ENCODE measurements around the gene CLASRP.

Gene CLASRP

DNA sequence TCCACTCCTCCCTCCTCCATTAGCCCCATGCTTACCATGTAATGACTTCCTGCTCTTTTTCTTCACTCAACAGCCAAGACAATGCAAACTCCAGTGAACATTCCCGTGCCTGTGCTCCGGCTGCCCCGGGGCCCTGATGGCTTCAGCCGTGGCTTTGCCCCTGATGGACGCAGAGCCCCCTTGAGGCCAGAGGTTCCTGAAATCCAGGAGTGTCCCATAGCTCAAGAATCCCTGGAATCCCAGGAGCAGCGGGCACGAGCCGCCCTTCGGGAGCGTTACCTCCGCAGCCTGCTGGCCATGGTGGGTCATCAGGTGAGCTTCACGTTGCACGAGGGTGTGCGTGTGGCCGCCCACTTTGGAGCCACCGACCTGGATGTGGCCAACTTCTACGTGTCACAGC, 51.2 kb downstream of the CLASRP start:
- DNase-seq: no peak

GRCh38 chr19:45090606-45091005, 51.8 kb downstream of the CLASRP start:
- no peak for DNase-seq

GRCh38 chr19:45091031-45091923, 52.4 kb downstream of the CLASRP start:
- peak; percentile 99 for DNase-seq

DNA sequence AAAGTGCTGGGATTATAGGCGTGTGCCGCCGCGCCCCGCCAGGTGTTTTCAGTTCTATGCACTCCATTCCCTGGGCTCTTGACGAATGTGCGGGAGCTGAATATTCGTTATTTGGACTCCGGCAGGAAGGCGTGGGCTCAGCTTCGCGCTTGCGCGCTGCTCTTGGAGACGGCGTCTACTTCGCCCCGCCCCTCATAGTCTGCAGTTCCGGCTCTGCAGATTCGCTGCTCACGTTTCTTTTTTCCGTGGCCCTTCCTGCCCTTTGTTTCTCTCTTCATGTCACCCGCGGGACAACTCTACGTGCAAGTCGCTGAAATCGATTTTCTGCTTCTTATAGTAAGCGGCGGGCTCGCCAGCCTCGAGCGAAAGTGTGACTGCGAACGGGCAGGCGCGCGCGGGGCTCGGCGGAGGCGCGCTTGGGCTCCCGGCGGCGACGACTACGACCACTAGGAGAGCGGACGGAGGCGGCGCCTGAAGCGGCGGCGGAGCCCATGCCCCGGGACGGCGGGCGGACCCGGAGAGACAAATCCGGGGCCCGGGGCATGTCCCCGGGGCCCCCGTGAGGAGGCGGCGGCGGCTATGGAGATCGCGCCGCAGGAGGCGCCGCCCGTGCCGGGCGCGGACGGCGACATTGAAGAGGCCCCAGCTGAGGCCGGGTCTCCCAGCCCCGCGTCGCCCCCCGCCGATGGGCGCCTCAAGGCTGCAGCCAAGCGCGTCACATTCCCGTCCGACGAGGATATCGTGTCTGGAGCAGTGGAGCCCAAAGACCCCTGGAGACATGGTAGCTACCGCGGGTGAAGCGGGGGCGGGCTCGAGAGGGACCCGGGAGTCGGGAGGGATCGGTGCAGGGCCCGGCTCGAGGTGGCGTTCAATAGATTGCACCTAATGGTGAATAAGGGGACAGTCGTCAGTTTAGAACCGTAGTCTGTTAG, 54.2 kb downstream of the CLASRP start, which contains the start of gene PPP1R37:
TSS of gene PPP1R37 (plus strand) at position 433 of the 932 bp plus-strand sequence. CDS start at position 580, 147 bp downstream.
- peak; percentile 99 for DNase-seq

- no peak for DNase-seq
Observed at GRCh38 chr19:45094137-45094536, 55.3 kb downstream of the CLASRP start.

GRCh38 chr19:45094707-45095106, 55.9 kb downstream of the CLASRP start:
- no peak for DNase-seq

GRCh38 chr19:45095496-45096413, 56.9 kb downstream of the CLASRP start:
- DNase-seq: no peak

- DNase-seq: no peak
Observed at GRCh38 chr19:45096700-45097099, 57.9 kb downstream of the CLASRP start.

DNA sequence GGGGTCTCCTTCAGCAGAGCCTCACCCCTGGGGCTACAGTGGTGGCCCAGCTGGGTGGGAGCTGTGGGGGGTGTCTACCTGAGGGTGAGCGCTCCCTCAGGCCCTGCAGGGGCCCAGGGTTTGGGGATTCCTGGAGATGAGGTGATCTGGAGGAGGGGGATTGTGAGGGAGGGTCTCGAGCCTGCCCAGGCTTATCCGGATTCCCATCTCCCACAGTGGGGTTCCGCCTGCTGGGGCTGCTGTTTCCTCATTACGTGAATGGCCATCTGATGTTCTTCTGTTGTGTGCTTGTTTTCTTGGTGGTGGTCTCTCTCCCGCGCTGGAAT, 58.6 kb downstream of the CLASRP start:
- no peak for DNase-seq

- no peak for DNase-seq
Observed at GRCh38 chr19:45097776-45098520, 59.1 kb downstream of the CLASRP start.

DNA sequence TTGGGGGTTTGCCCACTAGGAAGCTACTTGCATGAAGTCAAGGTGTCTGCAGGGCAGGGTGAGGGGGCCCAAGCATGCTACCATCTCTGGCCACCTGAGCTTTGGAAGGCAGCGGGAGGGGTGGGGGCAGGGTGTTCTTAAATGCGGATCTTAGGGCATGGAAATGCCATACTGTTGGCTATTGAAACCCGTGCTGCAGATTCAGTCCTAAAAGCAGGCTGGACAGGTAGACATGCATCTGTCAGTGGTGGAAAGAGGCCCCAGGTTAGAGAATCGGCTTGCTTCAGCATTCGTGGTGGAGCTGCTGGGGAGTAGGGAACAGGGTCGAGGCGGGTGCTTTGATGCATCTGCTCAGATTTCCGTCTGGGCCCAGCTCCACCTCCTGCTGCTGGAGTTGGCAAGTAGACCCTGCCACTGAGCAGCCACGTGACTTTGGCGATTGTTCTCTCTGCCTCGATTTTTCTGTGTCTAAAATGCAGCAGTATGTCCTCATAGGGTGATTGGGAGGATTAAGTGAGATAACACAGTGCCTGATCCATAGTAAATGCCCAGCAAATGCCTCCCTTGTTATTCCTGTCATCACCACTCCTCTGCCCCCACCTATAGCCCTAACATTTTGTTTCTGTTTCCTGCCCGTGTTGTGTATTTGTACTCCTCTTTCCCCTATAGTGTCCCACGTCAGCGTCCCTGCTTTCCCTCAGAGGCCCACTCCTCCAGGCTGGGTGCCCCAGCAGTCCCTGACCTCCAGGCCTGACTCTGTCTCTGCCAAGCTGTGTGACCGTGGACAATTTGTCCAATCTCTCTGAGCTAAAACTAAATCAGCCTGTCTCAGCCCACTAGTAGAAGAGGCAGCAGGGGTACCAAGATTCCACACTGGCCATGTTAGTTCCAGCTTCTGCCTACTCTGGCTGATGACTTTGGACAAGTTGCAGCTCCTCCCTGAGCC, 59.9 kb downstream of the CLASRP start:
- no peak for DNase-seq

DNA sequence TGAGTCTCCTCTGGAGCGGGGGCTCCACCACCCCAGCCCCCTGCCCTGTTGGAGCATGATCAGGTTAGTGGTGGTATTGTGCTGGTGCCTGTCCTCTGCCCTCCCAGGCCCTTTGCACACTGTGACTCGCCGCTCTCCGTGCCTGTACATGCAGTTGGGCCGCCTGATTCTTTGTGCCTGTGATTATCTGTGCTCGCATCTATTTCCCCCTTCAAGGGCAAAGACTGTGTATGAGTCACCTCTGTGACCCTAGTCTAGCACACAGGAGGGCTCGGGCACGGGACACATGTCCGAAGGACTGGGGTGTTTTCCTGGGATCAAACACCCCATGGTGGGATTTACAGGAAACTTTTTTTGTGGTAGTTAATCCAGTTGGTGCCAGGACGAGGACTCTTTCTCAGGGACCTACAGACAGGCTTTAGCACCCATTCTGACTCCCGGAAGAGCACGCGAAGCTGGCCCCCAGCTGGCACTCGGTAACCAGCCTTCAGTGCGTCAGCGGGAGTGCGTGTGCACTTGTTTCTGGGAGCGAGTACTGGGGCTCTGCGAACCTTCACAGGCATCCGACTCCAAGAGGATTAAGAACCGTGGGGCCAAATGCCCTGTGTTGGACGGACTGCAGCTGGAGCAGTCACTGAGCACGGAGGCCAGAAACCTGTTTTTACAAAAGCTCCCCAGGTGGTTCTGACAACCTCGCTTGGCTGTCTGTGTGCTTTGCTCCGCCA, 60.8 kb downstream of the CLASRP start:
- DNase-seq: no peak

DNA sequence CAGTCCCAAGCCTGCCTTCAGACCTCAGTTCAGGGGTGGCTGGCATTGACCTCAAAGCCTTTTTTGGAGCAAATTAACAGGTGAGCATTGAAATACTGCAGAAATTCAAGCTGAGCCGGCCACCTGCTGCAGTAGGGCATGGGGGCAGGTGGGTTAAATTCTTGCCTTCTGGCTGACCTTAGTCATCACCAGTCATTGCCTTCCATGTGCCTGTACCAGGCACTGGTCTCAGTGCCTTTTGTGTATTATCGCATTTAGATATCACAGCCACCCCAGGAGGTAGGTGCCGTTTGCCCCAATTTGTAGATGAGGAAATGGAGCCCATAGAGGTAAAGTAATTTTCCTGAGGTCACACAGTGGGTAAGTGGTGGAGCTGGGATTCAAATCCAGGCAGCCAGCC, 61.4 kb downstream of the CLASRP start:
- DNase-seq: peak; percentile 91

- DNase-seq: no peak
Observed at GRCh38 chr19:45100846-45101252, 62.0 kb downstream of the CLASRP start.

- DNase-seq: no peak
Observed at GRCh38 chr19:45101806-45102205, 63.0 kb downstream of the CLASRP start.

GRCh38 chr19:45102481-45102880, 63.6 kb downstream of the CLASRP start:
- no peak for DNase-seq

DNA sequence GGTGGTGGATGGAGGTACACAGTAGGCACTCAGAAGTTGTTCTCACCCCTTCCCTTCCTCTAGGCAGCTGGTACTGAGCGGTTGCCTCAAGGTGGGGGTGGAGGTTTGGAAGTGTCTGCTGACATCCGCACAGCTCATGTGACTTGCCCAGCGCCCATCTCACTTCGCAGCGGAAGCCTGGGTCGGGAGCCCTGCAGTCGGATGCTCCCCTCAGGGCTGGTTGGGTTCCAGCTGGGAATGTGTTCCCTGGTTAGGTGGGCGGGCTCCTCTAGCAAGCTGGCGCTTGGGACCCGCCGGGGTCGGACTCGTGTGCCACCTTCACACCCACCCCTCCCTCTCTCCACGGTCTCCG, 64.3 kb downstream of the CLASRP start:
- DNase-seq: peak; percentile 49

DNA sequence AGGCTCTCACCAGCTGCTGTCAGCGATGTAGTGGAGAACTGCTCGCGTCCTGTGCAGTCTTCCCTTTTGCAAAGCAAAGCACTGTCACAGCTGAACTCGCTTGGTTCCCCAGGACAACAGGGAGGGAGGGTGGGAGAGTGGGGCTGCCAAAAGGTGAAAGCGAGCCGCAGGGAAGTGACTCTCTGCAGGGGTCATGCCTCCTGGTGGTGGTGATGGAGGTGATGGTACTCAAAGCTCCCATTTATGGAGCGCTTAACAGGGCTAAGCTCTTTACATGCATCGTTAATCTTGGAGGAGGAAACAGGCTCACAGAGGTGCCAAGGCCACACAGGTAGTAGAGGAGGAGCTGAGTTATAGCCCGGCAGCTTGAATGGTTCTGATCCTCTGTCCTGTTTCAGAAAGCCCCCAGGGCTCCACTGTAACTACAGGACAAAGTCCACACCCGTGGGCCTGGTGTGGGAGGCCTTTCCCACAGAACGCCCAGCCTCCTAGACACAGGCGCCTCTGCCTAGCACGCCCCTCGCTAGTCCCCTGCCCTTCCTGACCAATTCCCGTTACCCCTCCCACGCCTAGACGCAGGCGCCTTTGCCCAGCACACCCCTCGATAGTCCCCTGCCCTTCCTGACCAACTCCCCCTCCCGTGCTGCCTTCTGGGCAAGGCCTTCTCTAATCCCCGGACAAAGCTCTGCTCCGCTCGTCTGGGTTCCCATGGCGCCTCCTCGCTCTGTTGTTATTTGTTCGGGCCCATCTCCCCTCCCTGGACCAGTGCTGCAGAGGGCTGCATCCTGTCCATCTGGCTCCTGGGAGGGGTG, 64.9 kb downstream of the CLASRP start:
- peak; percentile 66 for DNase-seq
